ENCODE measurements around the gene C14orf180. TPM values are rescaled to one million over a fixed set of nuclear protein-coding genes. Genes with fewer than 3 reads are reported as not detected.

Gene C14orf180
- polyA plus RNA-seq, 1 donor (not counting 4 experiments of a cell fraction or from before 2014, with no cell fraction given) = not detected

DNA sequence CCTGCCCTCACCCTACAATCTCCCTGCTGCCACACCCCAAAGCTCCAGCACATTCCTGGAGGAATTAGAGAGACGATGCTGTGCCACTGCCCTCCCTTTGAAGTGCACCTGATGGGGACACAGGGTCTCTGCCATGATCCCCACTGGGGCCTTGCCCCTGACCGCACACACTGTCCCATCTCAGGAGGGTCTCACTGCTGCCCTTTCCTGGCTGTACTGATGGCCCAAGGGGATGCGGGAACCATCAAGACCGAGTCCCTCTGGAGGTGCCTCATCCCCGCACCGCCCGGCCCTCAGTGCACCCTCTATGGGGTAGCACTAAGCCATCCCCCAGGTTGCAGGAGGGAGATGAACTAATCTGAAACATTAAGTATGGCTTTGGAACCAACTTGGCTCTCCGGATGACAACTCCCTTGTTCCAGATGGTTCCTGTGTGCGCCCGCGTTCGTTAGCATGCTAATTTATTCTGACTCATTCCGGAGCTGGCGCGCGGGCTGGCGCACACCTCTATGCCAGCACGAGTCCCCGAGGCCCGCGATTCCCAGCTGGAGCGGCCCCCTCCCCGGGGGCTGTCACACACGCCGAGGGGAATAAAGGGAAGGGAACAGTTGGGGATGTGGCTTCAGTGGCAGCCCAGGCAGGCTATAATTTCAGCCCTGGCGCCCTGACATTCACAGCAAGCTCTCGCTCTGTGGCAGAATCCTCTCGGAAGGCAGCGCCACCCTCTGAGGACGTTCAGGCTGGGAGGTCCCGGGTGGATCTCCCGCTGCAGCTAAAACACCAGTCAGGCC lies 34.2 kb upstream of the C14orf180 start:
- H3K4me3 ChIP-seq (ENCODE audit: control insufficient read depth in 2 of 3, extremely low read depth in 1 of 3, insufficient read depth in 2 of 3, low read depth in 1 of 3, low read length in 3 of 3) = no peak overlapping the region
- H3K9me1 ChIP-seq (ENCODE audit: control insufficient read depth, extremely low read depth, insufficient read depth, low read length) = no peaks in the 10 kb centered on the region
- H4K20me1 ChIP-seq (ENCODE audit: control insufficient read depth, extremely low read depth, insufficient read depth, low read length) = no peaks in the 10 kb centered on the region
- H3K9me3 ChIP-seq (ENCODE audit: control insufficient read depth, low read depth, low read length) = no peaks in the 10 kb centered on the region
- H3K79me2 ChIP-seq (ENCODE audit: control insufficient read depth, insufficient read depth, low read length) = no peaks in the 10 kb centered on the region
- dilution Hi-C loops (cut with MboI; ENCODE audit: extremely low pct_ligation_motif_present, low sequenced_read_pairs) = no loop called here
- no peak overlapping the region for H3K4me2 ChIP-seq (ENCODE audit: control insufficient read depth, extremely low read depth, insufficient read depth, low read depth, low read length)
- no peak overlapping the region for H3K27ac ChIP-seq (ENCODE audit: control insufficient read depth, insufficient read depth, low read length)
- DNase-seq (ENCODE audit: low read depth, low spot score) = no peak
- no peak overlapping the region for H2AFZ ChIP-seq (ENCODE audit: control insufficient read depth, low read length)
- no peak overlapping the region for H3K9ac ChIP-seq (ENCODE audit: control insufficient read depth, extremely low read depth, insufficient read depth, low read length)
- peaks cover 47% of the 10 kb centered on the region for H3K27me3 ChIP-seq (ENCODE audit: control insufficient read depth, extremely low read depth, insufficient read depth, low read length)
- no peak for FAIRE-seq
- TF ChIP-seq, protein P1, sequence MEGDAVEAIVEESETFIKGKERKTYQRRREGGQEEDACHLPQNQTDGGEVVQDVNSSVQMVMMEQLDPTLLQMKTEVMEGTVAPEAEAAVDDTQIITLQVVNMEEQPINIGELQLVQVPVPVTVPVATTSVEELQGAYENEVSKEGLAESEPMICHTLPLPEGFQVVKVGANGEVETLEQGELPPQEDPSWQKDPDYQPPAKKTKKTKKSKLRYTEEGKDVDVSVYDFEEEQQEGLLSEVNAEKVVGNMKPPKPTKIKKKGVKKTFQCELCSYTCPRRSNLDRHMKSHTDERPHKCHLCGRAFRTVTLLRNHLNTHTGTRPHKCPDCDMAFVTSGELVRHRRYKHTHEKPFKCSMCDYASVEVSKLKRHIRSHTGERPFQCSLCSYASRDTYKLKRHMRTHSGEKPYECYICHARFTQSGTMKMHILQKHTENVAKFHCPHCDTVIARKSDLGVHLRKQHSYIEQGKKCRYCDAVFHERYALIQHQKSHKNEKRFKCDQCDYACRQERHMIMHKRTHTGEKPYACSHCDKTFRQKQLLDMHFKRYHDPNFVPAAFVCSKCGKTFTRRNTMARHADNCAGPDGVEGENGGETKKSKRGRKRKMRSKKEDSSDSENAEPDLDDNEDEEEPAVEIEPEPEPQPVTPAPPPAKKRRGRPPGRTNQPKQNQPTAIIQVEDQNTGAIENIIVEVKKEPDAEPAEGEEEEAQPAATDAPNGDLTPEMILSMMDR (optimal IDR thresholded peaks at IDR 0.05 in 1 of 3, IDR thresholded peaks at IDR 0.05 in 1 of 3, conservative IDR thresholded peaks at IDR 0.05 in 1 of 3; ENCODE audit: extremely low read depth in 1 of 3, insufficient read depth in 2 of 3, low read length in 3 of 3) = no peak
- TF ChIP-seq EZH2 (IDR thresholded peaks at IDR 0.05; ENCODE audit: low read length) = no peak
- no peaks in the 10 kb centered on the region for H3K36me3 ChIP-seq (ENCODE audit: control insufficient read depth in 2 of 2, extremely low read depth in 1 of 2, insufficient read depth in 2 of 2, low read length in 2 of 2)
- no peaks in the 10 kb centered on the region for H3K4me1 ChIP-seq (ENCODE audit: control insufficient read depth, extremely low read depth, insufficient read depth, low read length)

DNA sequence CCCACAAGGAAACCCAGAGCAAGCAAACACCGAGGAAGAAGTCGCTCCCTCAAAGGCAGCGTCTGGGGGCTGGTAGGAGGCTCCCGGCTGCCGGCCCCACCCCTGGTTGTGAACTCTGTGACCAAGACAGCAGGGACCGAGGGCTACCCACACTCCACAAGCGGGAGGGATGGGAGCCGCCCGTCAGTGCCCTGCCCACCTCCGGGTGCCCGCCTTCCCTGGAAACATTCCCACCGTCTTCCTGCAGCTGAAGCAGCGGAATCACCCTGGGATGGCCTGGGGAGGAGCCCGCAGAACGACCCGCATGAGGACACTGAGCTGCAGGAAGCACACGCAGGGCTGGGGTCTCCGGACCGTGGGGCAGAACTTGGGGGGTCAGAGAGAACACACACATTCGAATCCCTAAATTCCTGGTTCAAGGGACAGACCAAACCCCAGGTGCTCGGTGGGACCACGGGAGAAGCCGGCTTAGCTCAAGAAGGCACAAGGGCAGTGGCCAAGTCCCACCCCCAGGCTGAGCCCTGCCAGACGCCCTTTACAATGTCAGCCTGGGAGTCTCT lies 33.5 kb upstream of the C14orf180 start:
- H3K36me3 ChIP-seq (ENCODE audit: control insufficient read depth in 2 of 2, extremely low read depth in 1 of 2, insufficient read depth in 2 of 2, low read length in 2 of 2) = no peaks in the 10 kb centered on the region
- H3K9ac ChIP-seq (ENCODE audit: control insufficient read depth, extremely low read depth, insufficient read depth, low read length) = no peak overlapping the region
- no peak overlapping the region for H2AFZ ChIP-seq (ENCODE audit: control insufficient read depth, low read length)
- TF ChIP-seq, protein P1 (optimal IDR thresholded peaks at IDR 0.05 in 1 of 3, IDR thresholded peaks at IDR 0.05 in 1 of 3, conservative IDR thresholded peaks at IDR 0.05 in 1 of 3; ENCODE audit: extremely low read depth in 1 of 3, insufficient read depth in 2 of 3, low read length in 3 of 3) = no peak
- no peak for TF ChIP-seq EZH2 (IDR thresholded peaks at IDR 0.05; ENCODE audit: low read length)
- H3K27me3 ChIP-seq (ENCODE audit: control insufficient read depth, extremely low read depth, insufficient read depth, low read length) = peaks cover 47% of the 10 kb centered on the region
- no peak overlapping the region for H3K4me2 ChIP-seq (ENCODE audit: control insufficient read depth, extremely low read depth, insufficient read depth, low read depth, low read length)
- no peaks in the 10 kb centered on the region for H3K79me2 ChIP-seq (ENCODE audit: control insufficient read depth, insufficient read depth, low read length)
- DNase-seq (ENCODE audit: low read depth, low spot score) = no peak
- H3K4me1 ChIP-seq (ENCODE audit: control insufficient read depth, extremely low read depth, insufficient read depth, low read length) = no peaks in the 10 kb centered on the region
- H3K4me3 ChIP-seq (ENCODE audit: control insufficient read depth in 2 of 3, extremely low read depth in 1 of 3, insufficient read depth in 2 of 3, low read depth in 1 of 3, low read length in 3 of 3) = no peak overlapping the region
- dilution Hi-C loops (cut with MboI; ENCODE audit: extremely low pct_ligation_motif_present, low sequenced_read_pairs) = no loop called here
- H3K9me1 ChIP-seq (ENCODE audit: control insufficient read depth, extremely low read depth, insufficient read depth, low read length) = no peaks in the 10 kb centered on the region
- no peak overlapping the region for H3K27ac ChIP-seq (ENCODE audit: control insufficient read depth, insufficient read depth, low read length)
- no peak for FAIRE-seq
- no peaks in the 10 kb centered on the region for H4K20me1 ChIP-seq (ENCODE audit: control insufficient read depth, extremely low read depth, insufficient read depth, low read length)
- no peaks in the 10 kb centered on the region for H3K9me3 ChIP-seq (ENCODE audit: control insufficient read depth, low read depth, low read length)
